OCI-LY1 (cell line): ENCODE data around the gene GALNT18.

Experiments
- H2AFZ ChIP-seq: fragments of 200-600 bp; sonication (generic), shearing (Covaris generic); 2 replicates; pipeline ENCODE4 v1.6.0; 2014; ENCODE audit warnings: antibody characterized with exemption, mild to moderate bottlenecking, low read length
- H3F3A ChIP-seq: fragments of 200-600 bp; sonication (generic), shearing (Covaris generic); 2 replicates; pipeline ENCODE4 v1.6.0; 2014; ENCODE audit warnings: mild to moderate bottlenecking, antibody characterized with exemption, low read length, moderate library complexity; ENCODE audit not compliant: insufficient read depth
- H3K27ac ChIP-seq: fragments of 200-600 bp; sonication (generic); 2 replicates; pipeline ENCODE4 v1.5.1; 2014; ENCODE audit warnings: low read length, mixed run types, mild to moderate bottlenecking, low read depth; ENCODE audit not compliant: poor library complexity, severe bottlenecking
- H3K27me3 ChIP-seq: fragments of 200-600 bp; sonication (generic); 2 replicates; pipeline ENCODE4 v1.6.0; 2014; ENCODE audit warnings: antibody characterized with exemption, mild to moderate bottlenecking, low read length, moderate library complexity; ENCODE audit not compliant: insufficient read depth
- H3K36me3 ChIP-seq: fragments of 200-600 bp; sonication (generic); 2 replicates; pipeline ENCODE4 v1.6.1; 2014; ENCODE audit warnings: mild to moderate bottlenecking, antibody characterized with exemption, low read length, moderate library complexity, mixed read lengths; ENCODE audit not compliant: insufficient read depth
- H3K4me1 ChIP-seq: fragments of 200-600 bp; sonication (generic); 2 replicates; pipeline ENCODE4 v1.5.1; 2014; ENCODE audit warnings: mild to moderate bottlenecking, low read length, moderate library complexity; ENCODE audit not compliant: insufficient read depth, severe bottlenecking
- H3K4me2 ChIP-seq: fragments of 200-600 bp; sonication (generic), shearing (Covaris generic); 2 replicates; pipeline ENCODE4 v1.6.1; 2014; ENCODE audit warnings: low read length
- H3K4me3 ChIP-seq: fragments of 200-600 bp; sonication (generic); 2 replicates; pipeline ENCODE4 v1.5.1; 2014; ENCODE audit warnings: low read length, low read depth, mild to moderate bottlenecking, mixed read lengths; ENCODE audit not compliant: poor library complexity, severe bottlenecking
- H3K79me2 ChIP-seq: fragments of 200-600 bp; shearing (Covaris generic); 2 replicates; pipeline ENCODE4 v1.6.1; 2016; ENCODE audit warnings: mixed run types, low read length, mixed read lengths; ENCODE audit not compliant: insufficient read depth
- H3K9ac ChIP-seq: fragments of 200-600 bp; sonication (generic), shearing (Covaris generic); 2 replicates; pipeline ENCODE4 v1.6.1; 2014; ENCODE audit warnings: mild to moderate bottlenecking, low read length, mixed read lengths
- H3K9me2 ChIP-seq: fragments of 200-600 bp; sonication (generic), shearing (Covaris generic); 2 replicates; pipeline ENCODE4 v1.6.1; 2014; ENCODE audit warnings: low read depth, mild to moderate bottlenecking, low read length, mixed read lengths
- H3K9me3 ChIP-seq: fragments of 200-600 bp; shearing (Covaris generic); 2 replicates; pipeline ENCODE4 v1.6.1; 2014; ENCODE audit warnings: low read length, mixed read lengths
- H4K20me1 ChIP-seq: fragments of 200-600 bp; sonication (generic), shearing (Covaris generic); 2 replicates; pipeline ENCODE4 v1.6.0; 2016; ENCODE audit warnings: mild to moderate bottlenecking, low read length; ENCODE audit not compliant: insufficient read depth
- EZH2 ChIP-seq: fragments of 200-600 bp; sonication (generic), shearing (Covaris generic); IDR thresholded peaks from 2 replicates; pipeline ENCODE4 v1.8.0; 2017; ENCODE audit warnings: borderline replicate concordance, mixed run types, mild to moderate bottlenecking, antibody characterized with exemption, low read length, moderate library complexity, mixed read lengths
- TF ChIP-seq, protein P1 (sequence below): fragments of 200-600 bp; sonication (generic), shearing (Covaris generic); IDR thresholded peaks from 2 replicates; pipeline ENCODE4 v1.5.1; 2017; ENCODE audit warnings: mild to moderate bottlenecking, antibody characterized with exemption, low read length, moderate library complexity, mixed read lengths

Gene GALNT18

DNA sequence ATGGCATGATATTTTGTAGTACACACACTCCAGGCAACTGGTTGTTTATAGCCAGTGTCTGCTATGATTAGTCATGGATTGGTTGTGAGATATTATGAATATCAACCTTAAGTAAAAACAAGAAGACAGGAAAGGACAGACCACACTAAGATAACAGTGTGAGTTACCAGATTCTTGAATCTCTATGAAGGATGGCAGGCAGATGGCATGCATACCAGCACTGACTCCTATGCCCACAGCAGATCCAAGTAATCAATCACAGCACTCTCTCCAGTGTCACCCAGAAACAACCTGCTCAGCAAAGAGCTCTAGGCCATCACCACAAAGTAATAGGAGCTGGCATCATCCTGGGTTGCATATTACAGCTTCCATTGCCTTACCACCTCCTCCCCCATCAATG is 116.6 kb downstream of the GALNT18 start:
- Histone ChIP-seq H3K4me2 (no peak overlapping the region), H3K27ac (no peak overlapping the region)
- TF ChIP-seq, protein P1, sequence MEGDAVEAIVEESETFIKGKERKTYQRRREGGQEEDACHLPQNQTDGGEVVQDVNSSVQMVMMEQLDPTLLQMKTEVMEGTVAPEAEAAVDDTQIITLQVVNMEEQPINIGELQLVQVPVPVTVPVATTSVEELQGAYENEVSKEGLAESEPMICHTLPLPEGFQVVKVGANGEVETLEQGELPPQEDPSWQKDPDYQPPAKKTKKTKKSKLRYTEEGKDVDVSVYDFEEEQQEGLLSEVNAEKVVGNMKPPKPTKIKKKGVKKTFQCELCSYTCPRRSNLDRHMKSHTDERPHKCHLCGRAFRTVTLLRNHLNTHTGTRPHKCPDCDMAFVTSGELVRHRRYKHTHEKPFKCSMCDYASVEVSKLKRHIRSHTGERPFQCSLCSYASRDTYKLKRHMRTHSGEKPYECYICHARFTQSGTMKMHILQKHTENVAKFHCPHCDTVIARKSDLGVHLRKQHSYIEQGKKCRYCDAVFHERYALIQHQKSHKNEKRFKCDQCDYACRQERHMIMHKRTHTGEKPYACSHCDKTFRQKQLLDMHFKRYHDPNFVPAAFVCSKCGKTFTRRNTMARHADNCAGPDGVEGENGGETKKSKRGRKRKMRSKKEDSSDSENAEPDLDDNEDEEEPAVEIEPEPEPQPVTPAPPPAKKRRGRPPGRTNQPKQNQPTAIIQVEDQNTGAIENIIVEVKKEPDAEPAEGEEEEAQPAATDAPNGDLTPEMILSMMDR = no peak
- TF ChIP-seq EZH2 = no peak

DNA sequence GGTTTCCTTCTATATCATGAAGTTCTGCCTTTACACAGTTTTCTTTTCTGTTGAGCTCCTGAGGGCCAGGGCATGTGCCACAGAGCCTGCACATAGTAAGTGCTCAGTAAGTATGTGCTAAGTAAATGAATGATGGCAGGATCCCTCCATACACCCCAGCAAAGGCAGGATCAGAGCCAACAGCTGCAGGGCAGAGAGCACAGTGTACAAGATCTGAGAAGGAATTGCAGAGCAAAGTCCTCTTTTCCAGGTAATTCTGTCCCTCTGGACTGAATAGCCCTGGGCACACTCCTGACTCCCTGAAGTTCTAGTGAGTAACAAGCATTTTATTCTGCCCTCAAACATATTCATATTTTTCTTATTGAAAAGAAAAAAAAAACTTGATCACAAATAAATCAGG is 117.7 kb downstream of the GALNT18 start:
- no peaks in the 10 kb centered on the region for H3K36me3 ChIP-seq
- no peaks in the 10 kb centered on the region for H3K4me1 ChIP-seq
- H3K79me2 ChIP-seq = no peaks in the 10 kb centered on the region
- H2AFZ ChIP-seq = no peak overlapping the region
- no peaks in the 10 kb centered on the region for H4K20me1 ChIP-seq
- no peak overlapping the region for H3K9ac ChIP-seq
- no peaks in the 10 kb centered on the region for H3K9me2 ChIP-seq
- H3F3A ChIP-seq = no peaks in the 10 kb centered on the region
- H3K4me3 ChIP-seq = no peak overlapping the region
- H3K9me3 ChIP-seq = no peaks in the 10 kb centered on the region
- no peak overlapping the region for H3K27ac ChIP-seq
- H3K27me3 ChIP-seq = no peaks in the 10 kb centered on the region
- H3K4me2 ChIP-seq = no peak overlapping the region
- TF ChIP-seq, protein P1 = no peak
- TF ChIP-seq EZH2 = no peak

More for the DNA sequence above, 116.6 kb downstream of the GALNT18 start:
- Histone ChIP-seq H4K20me1 (no peaks in the 10 kb centered on the region), H3K9me2 (no peaks in the 10 kb centered on the region), H3F3A (no peaks in the 10 kb centered on the region), H3K79me2 (no peaks in the 10 kb centered on the region), H3K4me3 (no peak overlapping the region), H3K4me1 (no peaks in the 10 kb centered on the region), H3K9ac (no peak overlapping the region), H2AFZ (no peak overlapping the region), H3K9me3 (no peaks in the 10 kb centered on the region), H3K36me3 (no peaks in the 10 kb centered on the region), H3K27me3 (no peaks in the 10 kb centered on the region)

DNA sequence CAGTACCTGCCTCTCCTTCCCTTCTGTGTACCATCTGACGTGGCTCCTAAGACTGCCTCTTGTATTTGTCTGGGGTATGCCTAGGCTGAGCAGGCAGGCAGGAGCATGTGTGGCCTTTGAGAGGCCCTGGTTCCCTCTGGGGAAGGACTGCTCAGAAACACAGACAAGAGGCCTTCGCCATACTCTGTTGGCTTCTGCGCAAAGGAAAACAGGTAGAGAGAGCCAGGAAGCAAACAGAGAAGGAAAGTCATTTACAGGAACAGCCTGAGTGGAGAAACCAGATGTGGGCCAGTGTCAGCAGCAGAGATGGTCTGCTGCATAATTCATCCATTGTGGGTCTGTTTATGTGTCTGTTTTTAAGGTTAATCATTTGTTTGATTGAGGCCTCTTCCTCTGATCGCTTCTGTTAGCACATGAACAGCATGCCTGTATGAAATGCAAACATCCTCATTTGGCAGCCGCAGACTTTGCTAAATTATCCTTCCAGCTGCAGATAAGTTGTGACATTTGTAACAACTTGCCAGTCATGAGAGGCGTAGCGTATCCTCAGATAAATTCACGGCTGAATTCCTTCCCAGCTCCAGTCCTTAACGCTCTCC is 119.4 kb downstream of the GALNT18 start:
- H3F3A ChIP-seq = no peaks in the 10 kb centered on the region
- no peaks in the 10 kb centered on the region for H3K79me2 ChIP-seq
- H3K4me3 ChIP-seq = no peak overlapping the region
- no peak overlapping the region for H3K27ac ChIP-seq
- TF ChIP-seq, protein P1 = no peak
- TF ChIP-seq EZH2 = no peak
- no peaks in the 10 kb centered on the region for H3K36me3 ChIP-seq
- H3K4me2 ChIP-seq = no peak overlapping the region
- H4K20me1 ChIP-seq = no peaks in the 10 kb centered on the region
- H3K9me3 ChIP-seq = no peaks in the 10 kb centered on the region
- H3K4me1 ChIP-seq = no peaks in the 10 kb centered on the region
- no peaks in the 10 kb centered on the region for H3K27me3 ChIP-seq
- H3K9me2 ChIP-seq = no peaks in the 10 kb centered on the region
- no peak overlapping the region for H3K9ac ChIP-seq
- H2AFZ ChIP-seq = no peak overlapping the region
